Measurements from ENCODE around the gene ITPR1.

ITPR1 gene

DNA sequence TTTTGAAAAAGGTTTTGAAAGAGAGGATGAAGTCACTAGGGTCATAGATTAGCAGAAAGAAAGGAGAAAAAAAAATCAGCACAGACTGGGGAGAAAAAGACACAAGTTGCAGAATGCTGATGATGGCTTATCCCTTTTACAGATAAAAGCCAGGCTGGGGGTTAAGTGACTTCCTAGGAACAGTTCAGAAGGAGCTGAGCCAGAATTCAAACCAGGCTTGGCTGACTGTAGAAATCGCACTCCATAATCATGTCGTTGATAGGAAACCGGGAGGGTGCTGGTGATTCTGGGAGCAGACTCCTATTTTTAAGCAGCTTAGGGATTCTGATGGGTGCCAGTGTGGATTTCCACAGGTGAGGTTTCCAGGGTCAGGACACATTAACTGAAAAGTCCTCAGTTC lies 326.6 kb downstream of the ITPR1 start:
- no peak for FAIRE-seq

DNA sequence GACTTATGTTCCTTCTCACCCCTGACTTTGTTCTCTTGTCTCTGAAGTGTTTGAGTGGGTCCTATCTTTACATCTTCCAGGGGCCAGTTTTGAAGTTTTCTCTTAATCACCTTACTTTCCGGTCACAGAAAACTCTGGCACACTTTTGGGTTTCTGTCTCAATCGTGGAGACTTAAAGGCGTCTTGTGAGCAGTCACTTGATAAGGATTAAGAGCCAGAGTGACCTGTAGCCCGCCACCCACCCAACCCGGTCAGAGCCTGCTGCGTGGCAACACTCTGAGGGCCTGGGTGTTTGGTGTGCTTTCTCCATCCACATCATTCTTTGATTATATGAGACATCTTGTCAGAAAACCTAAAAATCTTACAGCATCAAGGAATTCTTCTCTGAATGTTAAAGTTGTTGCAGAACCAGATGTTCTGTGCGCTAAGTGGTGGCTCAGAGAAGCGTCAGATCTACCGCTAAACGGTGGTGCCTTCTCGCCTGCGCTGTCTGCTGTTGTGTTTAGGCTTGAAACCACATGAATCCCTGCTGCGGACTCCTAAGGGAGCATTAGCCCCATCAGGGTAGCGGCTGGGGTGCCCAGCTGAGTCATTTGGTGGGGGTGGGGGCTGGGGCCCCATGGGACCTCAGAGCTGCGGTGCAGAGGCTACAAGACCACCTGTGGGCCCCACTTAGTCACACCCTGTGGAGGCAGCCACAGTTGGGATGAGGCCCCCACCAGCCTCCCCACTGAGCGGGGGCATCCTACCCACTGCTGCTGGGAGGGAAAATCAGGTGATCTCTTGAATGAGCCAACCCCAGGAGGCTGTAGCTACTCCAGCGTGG lies 327.4 kb downstream of the ITPR1 start:
- FAIRE-seq = no peak

DNA sequence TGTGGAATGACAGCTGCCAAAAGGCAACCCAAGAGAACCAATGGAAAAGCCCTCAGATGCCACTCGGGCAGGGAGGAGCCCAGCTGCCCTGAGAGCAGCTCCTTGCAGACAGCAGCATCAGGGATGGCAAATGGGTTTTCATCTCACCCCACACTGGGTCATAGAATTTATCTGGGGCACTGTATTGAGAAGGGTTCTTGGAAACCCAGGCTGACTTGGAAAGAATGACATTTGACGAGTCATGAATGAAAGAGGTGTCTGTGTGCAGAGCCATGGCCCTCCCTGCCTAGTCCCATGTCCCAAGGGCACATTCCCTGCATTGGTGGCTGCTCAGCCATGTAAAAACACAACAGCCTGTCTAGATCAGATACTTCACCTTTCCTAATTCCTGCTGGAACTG lies 328.2 kb downstream of the ITPR1 start:
- FAIRE-seq = no peak

DNA sequence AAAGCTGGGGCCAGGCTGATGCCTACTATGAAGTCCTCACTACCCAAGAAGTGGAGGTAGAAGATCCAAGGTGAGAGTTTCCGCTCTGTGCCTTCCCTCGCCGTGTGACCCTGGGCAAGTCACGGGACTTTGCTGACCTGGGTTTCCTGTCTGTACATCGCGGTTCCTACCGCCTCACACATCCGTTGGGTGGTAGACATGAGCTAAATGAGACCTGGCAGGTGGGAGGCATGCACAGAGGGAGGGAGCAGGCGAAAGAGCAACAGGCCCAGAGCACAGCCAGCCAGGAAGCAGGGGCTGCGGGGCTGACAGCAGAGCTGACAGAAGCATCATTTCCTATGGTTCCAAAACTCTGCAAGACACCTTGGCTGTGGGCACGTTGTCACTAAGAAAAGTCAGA lies 328.8 kb downstream of the ITPR1 start:
- FAIRE-seq = no peak

GRCh38 chr3:4822568-4822967 lies 329.4 kb downstream of the ITPR1 start:
- no peak for FAIRE-seq

GRCh38 chr3:4823385-4823784 lies 330.2 kb downstream of the ITPR1 start:
- no peak for FAIRE-seq

- no peak for FAIRE-seq
These were observed 331.1 kb downstream of the ITPR1 start for GRCh38 chr3:4823986-4824925.

DNA sequence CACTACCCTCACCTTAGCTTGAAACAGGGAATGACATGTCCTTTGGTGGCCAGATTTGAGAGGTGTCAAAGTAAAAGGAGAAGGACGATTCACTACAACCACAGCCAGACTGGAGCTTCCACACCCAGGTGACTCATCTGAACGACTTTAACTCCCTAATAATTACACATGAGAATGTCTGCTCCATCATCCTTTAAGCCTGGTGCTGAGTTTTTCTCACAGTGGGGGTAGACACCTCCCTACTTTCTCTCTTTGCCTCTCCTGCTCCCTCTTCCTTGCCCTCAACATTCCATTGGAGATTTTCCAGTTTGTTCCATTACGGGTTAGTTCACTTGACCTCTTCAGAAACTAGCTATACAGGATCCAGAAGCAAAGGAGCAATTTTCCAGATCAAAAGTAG lies 331.8 kb downstream of the ITPR1 start:
- no peak for FAIRE-seq

- no peak for FAIRE-seq
These were observed 332.5 kb downstream of the ITPR1 start for GRCh38 chr3:4825436-4826236.

DNA sequence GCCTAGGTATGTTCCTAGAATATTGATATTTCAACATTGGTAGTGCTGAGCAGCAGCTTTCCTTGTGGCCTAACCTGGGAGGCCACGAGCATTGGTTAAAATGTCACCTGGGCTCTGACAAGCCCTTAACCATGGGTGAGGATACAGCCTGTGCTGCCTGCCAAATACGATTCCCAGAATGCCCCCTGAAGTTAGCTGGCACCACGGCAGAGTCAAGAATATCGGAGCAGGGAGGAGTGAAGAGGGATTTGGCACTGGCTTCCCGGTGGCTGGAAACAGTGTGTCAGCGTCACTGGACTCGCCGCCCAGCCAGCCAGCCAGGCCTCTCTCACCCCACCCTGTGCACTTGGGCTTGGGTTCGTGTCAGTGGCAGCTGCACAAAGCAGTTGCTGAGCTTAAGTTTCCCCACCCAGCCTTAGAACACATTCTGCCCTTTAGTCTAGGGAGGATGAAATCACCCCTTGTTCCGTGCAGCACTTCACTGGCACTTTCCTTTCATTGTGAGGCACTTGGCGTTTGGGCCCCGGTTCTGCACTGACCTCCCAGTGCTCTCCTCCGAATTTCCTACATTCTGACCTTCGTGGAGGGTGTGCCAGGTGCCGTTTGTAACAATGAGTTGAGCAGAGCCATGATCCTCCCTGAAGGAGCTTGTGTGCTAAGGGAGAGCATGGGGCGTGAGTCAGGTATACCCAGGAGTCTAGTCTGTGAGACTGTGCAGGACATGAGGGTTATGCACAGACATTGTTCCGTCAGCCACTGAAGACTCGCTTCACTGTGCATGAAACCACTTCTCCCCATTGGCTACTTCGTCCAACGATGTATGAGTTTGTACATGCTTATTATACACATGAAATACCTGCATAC lies 333.3 kb downstream of the ITPR1 start:
- no peak for FAIRE-seq

GRCh38 chr3:4827767-4828166 lies 334.6 kb downstream of the ITPR1 start:
- FAIRE-seq = no peak

DNA sequence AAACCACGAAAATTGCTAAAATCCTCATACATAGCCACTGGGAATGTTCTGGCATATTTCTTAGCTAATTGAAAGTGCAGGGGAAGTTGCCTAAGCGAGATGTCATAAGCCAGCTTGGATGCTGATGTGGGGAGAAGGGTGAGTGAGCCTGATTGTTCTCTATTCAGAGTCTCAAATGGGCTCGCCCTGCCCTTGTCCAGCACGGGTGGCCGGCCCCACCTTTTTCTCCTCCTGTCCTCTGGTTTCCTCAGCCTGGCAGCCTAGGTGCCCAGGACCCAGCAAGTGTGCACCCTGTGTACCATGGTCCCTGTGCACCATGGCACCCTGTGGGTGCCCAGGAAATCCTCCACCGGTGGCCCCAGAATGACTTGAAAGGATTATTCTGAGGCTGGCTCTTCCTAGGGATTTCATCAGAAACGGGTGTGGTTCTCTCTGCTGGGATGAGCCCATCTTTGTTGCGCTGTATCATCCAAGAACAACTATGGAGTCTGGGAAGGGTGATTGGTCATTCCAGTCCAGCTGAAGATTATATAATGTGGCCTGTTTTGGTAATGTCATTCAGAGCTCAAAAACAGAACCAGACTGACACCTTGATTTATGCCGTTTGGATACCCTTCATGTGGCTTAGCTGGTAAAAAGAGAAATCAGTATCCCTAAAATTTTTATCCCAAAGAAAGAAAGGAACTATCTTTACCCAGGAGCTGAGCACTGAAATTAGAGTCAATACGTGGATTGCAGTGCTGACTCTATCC lies 335.3 kb downstream of the ITPR1 start:
- no peak for FAIRE-seq

- FAIRE-seq = no peak
These were observed 335.9 kb downstream of the ITPR1 start for GRCh38 chr3:4829031-4829394.

DNA sequence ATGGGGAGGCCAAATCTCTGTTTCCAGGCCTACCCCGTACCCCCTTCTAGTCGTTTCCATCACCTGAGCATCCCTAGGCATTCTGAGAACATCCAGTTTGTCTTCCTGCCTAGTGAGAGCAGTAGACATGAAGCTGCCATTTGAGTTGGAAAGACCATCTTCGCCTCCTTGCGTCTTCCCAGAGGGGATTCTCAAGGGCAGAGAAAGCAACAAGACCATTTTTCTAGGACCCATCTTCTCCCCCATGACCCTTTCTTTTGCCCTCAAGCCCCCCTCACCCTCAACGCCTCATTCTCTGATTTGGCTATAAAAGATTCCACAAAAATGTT lies 337.4 kb downstream of the ITPR1 start:
- FAIRE-seq = no peak

GRCh38 chr3:4831580-4831950 lies 338.4 kb downstream of the ITPR1 start:
- FAIRE-seq = no peak

DNA sequence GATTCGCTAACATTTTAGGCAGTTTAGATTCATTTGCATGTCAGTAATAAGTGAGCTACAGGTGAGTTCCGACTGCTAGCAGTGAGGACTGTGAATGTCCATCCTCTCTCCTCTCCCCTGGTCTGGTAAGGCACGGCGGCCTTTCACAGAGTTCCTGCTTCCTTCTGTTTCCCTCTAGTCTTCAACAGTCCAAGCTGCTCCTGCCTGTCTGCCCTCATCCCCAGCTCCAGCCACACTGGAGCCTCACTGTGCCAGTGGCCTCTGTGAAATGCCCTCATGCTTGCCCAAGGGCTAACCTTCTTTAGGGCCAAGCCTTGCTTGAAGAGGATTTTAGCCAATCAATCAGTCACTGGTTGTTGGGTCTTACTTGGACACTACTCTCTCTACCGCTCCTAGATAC lies 340.3 kb downstream of the ITPR1 start:
- FAIRE-seq = no peak

GRCh38 chr3:4834403-4834866 lies 341.3 kb downstream of the ITPR1 start:
- no peak for FAIRE-seq

DNA sequence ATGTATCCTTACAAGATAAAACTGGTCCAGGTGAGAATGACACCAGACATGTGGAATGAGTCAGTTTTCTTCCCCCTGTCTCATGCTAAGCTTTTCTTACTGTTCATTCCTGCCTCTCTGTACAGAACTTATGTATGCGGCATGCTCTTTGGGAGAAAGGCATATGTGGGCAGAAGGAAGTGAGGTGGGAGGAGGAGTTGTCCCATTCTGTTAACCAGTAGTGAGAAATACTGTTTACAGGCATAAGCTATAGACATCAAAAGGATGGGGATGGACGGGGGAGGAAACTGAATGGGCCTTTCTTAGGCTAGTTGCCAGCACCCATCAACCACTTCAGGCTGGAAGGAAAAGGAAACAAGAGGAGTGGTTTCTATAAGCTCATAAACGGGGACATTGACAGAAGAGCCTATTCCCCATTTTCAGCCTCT lies 342.5 kb downstream of the ITPR1 start:
- FAIRE-seq = no peak

DNA sequence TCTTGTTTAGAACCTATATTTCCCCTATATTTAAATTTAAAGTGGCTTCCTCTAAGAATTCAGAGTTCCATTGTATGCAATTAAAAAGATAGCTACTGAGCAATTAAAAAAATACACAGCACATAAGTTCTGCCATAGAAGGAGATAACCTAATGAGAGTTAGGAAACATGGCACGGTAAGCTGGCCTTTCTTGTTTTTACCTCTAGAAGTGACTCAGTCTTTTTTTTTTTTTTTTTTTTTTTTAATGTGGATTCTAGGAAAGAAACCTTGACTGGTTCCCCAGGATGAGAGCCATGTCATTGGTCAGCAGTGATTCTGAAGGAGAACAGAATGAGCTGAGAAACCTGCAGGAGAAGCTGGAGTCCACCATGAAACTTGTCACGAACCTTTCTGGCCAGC lies 343.4 kb downstream of the ITPR1 start:
- FAIRE-seq = no peak

DNA sequence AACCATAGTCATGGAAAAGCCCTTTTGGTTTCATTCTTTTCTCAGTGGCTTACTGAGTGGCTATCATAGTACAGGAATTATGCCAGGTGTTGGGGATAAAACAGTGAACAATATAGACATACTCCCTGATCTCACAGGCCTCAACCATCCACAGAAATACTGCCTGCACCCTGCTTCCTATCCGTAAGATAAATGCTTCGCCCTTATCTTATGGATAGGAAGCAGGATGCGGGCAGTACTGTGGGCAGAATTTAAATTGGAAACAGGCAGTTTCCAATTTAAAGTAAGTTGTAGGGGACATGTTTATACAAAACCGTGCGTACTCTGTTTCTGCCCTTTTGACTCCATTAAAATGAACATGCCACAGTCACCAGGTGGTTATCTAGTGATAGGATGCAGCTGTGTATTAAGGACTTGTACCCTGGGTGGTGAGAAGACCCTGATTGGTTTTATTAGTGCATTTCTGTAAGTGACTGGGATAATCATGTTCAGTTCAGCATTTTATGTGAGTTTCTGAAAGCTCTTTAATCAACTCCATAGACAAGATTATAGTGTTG lies 344.3 kb downstream of the ITPR1 start:
- FAIRE-seq = no peak

GRCh38 chr3:4838621-4839022 lies 345.5 kb downstream of the ITPR1 start:
- FAIRE-seq = no peak
